HEK293T (cell line): ENCODE results near the gene B2M.
A peak's percentile ranks its signal among the peaks of the same experiment; 100 is the strongest.
"Not testable (repeated sequence)": the region's sequence is repeated elsewhere in the genome, so short reads cannot be mapped to it uniquely, and the experiment has no call there.

Source experiments
- CTCF ChIA-PET: fragments of 350-600 bp; formaldehyde crosslinking; extraction: SDS; loops from one replicate; lab custom pipeline; 2021; ENCODE audit warnings: antibody characterized with exemption, inconsistent platforms; lab: Yijun Ruan, JAX
- POLR2A ChIA-PET: fragments of 350-600 bp; formaldehyde crosslinking; extraction: SDS; loops from one replicate; lab custom pipeline; 2020; ENCODE audit warnings: antibody characterized with exemption, inconsistent platforms; lab: Yijun Ruan, JAX
- DNase-seq: peaks from one replicate; pipeline ENCODE4 v3.0.0; 2012; ENCODE audit warnings: mixed read lengths; ENCODE audit errors: extremely low spot score
- ARNT ChIP-seq: fragments of 450-650 bp; IDR thresholded peaks from 2 replicates; pipeline ENCODE4 v1.6.1; 2017; ENCODE audit warnings: mild to moderate bottlenecking
- BHLHE40 ChIP-seq: fragments of 450-650 bp; IDR thresholded peaks from 2 replicates; pipeline ENCODE4 v1.6.1; 2016; ENCODE audit warnings: mild to moderate bottlenecking, moderate library complexity, borderline replicate concordance
- CTBP1 ChIP-seq: fragments of 450-650 bp; IDR thresholded peaks from 2 replicates; pipeline ENCODE4 v1.6.1; 2016; ENCODE audit warnings: borderline replicate concordance
- ELF4 ChIP-seq: fragments of 450-650 bp; IDR thresholded peaks from 2 replicates; pipeline ENCODE4 v1.6.1; 2017; ENCODE audit warnings: antibody characterized with exemption
- FOXA1 ChIP-seq: fragments of 450-650 bp; IDR thresholded peaks from 2 replicates; pipeline ENCODE4 v1.6.1; 2016; ENCODE audit warnings: mild to moderate bottlenecking
- FOXK2 ChIP-seq: fragments of 450-650 bp; IDR thresholded peaks from 2 replicates; pipeline ENCODE4 v1.6.1; 2016; ENCODE audit warnings: mild to moderate bottlenecking
- FOXM1 ChIP-seq: fragments of 450-650 bp; IDR thresholded peaks from 2 replicates; pipeline ENCODE4 v1.6.1; 2017; ENCODE audit warnings: mild to moderate bottlenecking, borderline replicate concordance
- HDGF ChIP-seq: fragments of 450-650 bp; IDR thresholded peaks from 2 replicates; pipeline ENCODE4 v1.6.1; 2017; ENCODE audit warnings: antibody characterized with exemption, borderline replicate concordance
- L3MBTL2 ChIP-seq: fragments of 450-650 bp; conservative IDR thresholded peaks from 2 replicates; pipeline ENCODE4 v1.6.1; 2016; ENCODE audit warnings: mild to moderate bottlenecking
- LEF1 ChIP-seq: fragments of 450-650 bp; IDR thresholded peaks from 2 replicates; pipeline ENCODE4 v1.6.1; 2017; ENCODE audit warnings: mild to moderate bottlenecking, borderline replicate concordance
- NFRKB ChIP-seq: fragments of 450-650 bp; IDR thresholded peaks from 2 replicates; pipeline ENCODE4 v1.6.1; 2016; ENCODE audit warnings: mild to moderate bottlenecking, moderate library complexity
- PKNOX1 ChIP-seq: fragments of 450-650 bp; IDR thresholded peaks from 2 replicates; pipeline ENCODE4 v1.6.1; 2016
- SP1 ChIP-seq: fragments of 450-650 bp; IDR thresholded peaks from 2 replicates; pipeline ENCODE4 v1.6.1; 2017
- SUZ12 ChIP-seq: fragments of 450-650 bp; IDR thresholded peaks from 2 replicates; pipeline ENCODE4 v1.6.1; 2016; ENCODE audit warnings: mild to moderate bottlenecking
- TARDBP ChIP-seq: fragments of 450-650 bp; IDR thresholded peaks from 2 replicates; pipeline ENCODE4 v1.6.1; 2016
- ZNF384 ChIP-seq: fragments of 450-650 bp; IDR thresholded peaks from 2 replicates; pipeline ENCODE4 v1.6.1; 2016

Gene B2M

GRCh38 chr15:44735482-44736180, 24.3 kb downstream of the B2M start:
- no peak for TF ChIP-seq BHLHE40
- no peak for TF ChIP-seq L3MBTL2
- TF ChIP-seq SUZ12, result no peak
- TF ChIP-seq SP1, result no peak
- TF ChIP-seq TARDBP, result no peak
- no peak for TF ChIP-seq CTBP1
- TF ChIP-seq HDGF, result no peak
- TF ChIP-seq LEF1, result no peak
- no peak for TF ChIP-seq FOXM1
- no peak for TF ChIP-seq FOXA1
- TF ChIP-seq ZNF384, result no peak
- TF ChIP-seq NFRKB, result no peak
- TF ChIP-seq ELF4, result no peak
- no peak for TF ChIP-seq FOXK2
- TF ChIP-seq PKNOX1, result no peak
- no peak for TF ChIP-seq ARNT
- CTCF ChIA-PET, result interaction anchor here (0.5 to 3.6 kb wide), 5 partner anchors 9 to 152 kb away, joined by 3 to 18 read pairs (median 3); partner anchors contain the start of gene PATL2
- POLR2A ChIA-PET, result interaction anchor here (1.4 to 4.4 kb wide), 3 partner anchors 9 to 72 kb away, joined by 10 to 33 read pairs (median 30); partner anchors contain the start of genes B2M, PATL2 and SPG11
- no peak for DNase-seq

- ChIA-PET CTCF (interaction anchor here (0.5 to 3.6 kb wide), 4 partner anchors 8 to 152 kb away, joined by 3 to 18 read pairs (median 4); partner anchors contain the start of gene PATL2), POLR2A (interaction anchor here (1.4 to 4.4 kb wide), 3 partner anchors 9 to 73 kb away, joined by 10 to 33 read pairs (median 30); partner anchors contain the start of genes B2M, PATL2 and SPG11)
- TF ChIP-seq ZNF384, result no peak
- no peak for TF ChIP-seq TARDBP
- TF ChIP-seq PKNOX1, result no peak
- no peak for TF ChIP-seq NFRKB
- no peak for TF ChIP-seq L3MBTL2
- no peak for TF ChIP-seq FOXM1
- no peak for TF ChIP-seq SP1
- no peak for TF ChIP-seq CTBP1
- TF ChIP-seq ELF4, result no peak
- TF ChIP-seq ARNT, result no peak
- no peak for TF ChIP-seq FOXA1
- no peak for TF ChIP-seq HDGF
- TF ChIP-seq BHLHE40, result no peak
- TF ChIP-seq LEF1, result no peak
- no peak for TF ChIP-seq SUZ12
- TF ChIP-seq FOXK2, result no peak
- DNase-seq, result no peak
Measured at GRCh38 chr15:44736181-44736765, 25.0 kb downstream of the B2M start, which contains the start of gene TRIM69. Gene TRIM69, plus strand, starts transcription at chr15:44736528. Its CDS starts 177 bp downstream, at chr15:44736705.

GRCh38 chr15:44738340-44738984, 27.1 kb downstream of the B2M start:
- CTCF ChIA-PET, result interaction anchor here (0.7 to 3.6 kb wide), 8 partner anchors 10 to 76 kb away, joined by 3 to 18 read pairs (median 4); partner anchors contain the start of gene SPG11

GRCh38 chr15:44739222-44739847, 28.0 kb downstream of the B2M start:
- POLR2A ChIA-PET, result interaction anchor here (2.6 to 4.4 kb wide), 3 partner anchors 11 to 76 kb away, joined by 20 to 33 read pairs (median 30); partner anchors contain the start of genes B2M, PATL2 and SPG11
- CTCF ChIA-PET, result interaction anchor here (0.8 to 3.6 kb wide), 6 partner anchors 11 to 76 kb away, joined by 3 to 18 read pairs (median 4); partner anchors contain the start of gene SPG11

More at GRCh38 chr15:44738340-44738984, 27.1 kb downstream of the B2M start:
- POLR2A ChIA-PET, result interaction anchor here (1.4 to 4.4 kb wide), 4 partner anchors 10 to 75 kb away, joined by 4 to 33 read pairs (median 25); partner anchors contain the start of genes B2M, PATL2 and SPG11
- peak; percentile 28 for DNase-seq
- TF ChIP-seq CTBP1, result no peak
- no peak for TF ChIP-seq SP1
- TF ChIP-seq FOXM1, result no peak
- no peak for TF ChIP-seq L3MBTL2
- no peak for TF ChIP-seq HDGF
- no peak for TF ChIP-seq FOXA1
- TF ChIP-seq FOXK2, result no peak
- TF ChIP-seq TARDBP, result no peak
- TF ChIP-seq SUZ12, result no peak
- TF ChIP-seq ELF4, result no peak
- TF ChIP-seq PKNOX1, result no peak

GRCh38 chr15:44743454-44743853, 32.1 kb downstream of the B2M start:
- CTCF ChIA-PET, DNase-seq, POLR2A ChIA-PET: not testable (repeated sequence)

More at GRCh38 chr15:44739222-44739847, 28.0 kb downstream of the B2M start:
- DNase-seq, result not testable (repeated sequence)
